ENCODE measurements around the gene LMAN2.

Gene LMAN2, protein sequence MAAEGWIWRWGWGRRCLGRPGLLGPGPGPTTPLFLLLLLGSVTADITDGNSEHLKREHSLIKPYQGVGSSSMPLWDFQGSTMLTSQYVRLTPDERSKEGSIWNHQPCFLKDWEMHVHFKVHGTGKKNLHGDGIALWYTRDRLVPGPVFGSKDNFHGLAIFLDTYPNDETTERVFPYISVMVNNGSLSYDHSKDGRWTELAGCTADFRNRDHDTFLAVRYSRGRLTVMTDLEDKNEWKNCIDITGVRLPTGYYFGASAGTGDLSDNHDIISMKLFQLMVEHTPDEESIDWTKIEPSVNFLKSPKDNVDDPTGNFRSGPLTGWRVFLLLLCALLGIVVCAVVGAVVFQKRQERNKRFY

DNA sequence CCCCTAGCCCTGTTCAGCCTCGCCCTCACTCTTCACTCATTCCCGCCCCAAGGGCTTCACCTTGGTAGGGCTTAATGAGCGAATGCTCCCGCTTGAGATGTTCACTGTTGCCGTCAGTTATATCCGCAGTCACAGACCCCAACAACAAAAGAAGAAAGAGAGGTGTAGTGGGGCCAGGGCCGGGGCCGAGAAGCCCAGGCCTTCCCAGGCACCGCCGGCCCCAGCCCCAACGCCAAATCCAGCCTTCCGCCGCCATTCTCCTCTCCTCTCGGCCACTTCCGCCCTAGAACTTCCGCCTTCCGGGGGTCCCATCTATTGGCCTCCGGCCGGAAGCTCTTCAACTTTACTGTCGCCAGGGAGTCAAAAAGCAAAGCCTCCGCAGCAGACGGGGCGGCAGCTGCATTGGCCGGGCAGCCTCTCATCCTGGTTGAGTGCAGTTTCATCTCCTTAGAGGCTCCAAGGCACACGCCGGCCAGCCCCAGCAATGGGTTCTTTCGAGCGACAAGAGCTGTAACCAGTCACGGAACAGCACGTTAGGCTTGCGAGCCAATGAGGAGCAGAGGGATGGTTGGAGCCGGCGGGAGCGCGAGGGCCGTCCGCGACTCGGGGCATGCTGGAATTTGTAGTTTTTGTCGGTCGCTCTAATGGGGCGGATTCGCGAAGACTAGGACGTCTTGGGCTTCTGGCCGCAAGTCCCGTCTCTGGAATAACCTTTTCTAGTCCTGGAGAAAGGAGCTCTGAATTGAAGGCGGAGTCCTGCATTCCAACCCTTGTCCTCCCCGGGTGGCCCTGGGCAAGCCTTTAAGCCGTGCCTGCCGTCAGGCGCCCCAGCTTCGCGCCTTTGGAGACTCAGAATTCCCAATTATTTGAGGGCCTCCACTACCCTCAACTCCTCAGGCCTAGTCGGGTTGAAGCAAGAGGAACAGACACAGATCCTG lies at the start of gene LMAN2:
LMAN2 (minus strand) TSS at position 277 of the 938 bp plus-strand sequence; CDS start at position 256, 21 bp downstream.
- peak; percentile 76 to 90 (median 83) for DNase-seq (ENCODE audit: low read depth in 3 of 3)

DNA sequence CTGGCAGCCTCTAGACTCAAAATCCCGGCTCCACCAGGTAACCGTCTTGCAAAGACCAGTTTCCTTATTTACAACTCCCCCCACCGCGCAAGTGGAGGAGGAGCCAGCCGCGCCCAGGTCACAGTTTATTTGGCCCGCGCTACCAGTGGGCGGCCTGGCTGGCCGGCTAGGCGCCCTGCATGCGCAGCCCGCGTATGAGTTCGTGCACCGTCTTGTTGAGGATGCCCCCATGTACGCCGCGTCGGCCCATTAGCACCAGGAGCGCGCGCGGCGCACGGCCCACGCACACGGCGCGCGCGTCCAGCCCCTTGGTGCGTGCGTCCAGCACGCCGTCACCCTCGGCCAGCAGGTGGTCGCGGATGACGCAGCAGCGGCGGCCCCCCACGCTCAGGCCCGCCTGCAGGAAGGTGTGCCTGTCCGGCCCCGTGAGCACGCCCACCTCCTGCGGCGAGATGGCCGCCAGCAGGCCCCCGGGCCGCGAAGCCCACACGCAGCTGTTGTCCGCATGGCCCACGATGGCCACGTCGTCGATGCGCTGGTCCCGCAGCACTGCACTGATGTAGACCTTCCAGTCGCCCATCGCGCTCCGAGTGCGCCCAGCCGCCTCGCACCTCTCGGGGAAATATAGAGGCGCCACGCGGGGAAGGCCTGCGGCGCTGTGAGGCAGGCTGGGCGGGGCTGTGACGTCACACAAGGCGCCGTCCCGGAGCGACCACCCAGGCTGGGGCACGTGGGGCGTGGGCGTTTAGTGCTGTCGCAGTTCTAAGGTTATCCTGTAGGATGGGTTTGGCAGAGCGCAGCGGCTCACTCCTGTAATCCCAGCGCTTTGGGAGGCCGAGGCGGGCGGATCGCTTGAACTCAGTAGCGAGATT lies 48.8 kb upstream of the LMAN2 start, which contains the start of gene PFN3:
PFN3 (minus strand) TSS at position 665 of the 872 bp plus-strand sequence; CDS start at position 580, 85 bp downstream.
- no peak for DNase-seq (ENCODE audit: low read depth in 3 of 3)

DNA sequence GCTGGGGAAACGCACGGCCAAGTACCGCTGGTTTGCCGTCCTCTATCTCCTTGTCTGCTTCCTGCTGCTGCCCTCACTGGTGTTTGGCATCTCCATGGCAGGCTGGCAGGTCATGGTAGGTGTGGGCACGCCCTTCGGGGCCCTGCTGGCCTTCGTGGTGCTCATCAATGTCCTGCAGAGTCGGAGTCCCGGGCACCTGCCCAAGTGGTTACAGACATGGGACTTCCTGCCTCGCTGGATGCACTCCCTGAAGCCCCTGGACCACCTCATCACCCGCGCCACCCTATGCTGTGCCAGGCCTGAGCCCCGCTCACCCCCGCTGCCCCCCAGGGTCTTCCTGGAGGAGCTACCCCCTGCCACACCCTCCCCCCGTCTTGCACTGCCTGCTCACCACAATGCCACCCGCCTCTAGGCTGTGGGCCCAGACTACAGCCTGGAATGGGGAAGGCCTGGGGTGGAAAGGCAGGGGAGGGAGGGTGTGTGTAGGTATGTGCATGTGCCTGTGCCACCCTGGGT lies 46.5 kb upstream of the LMAN2 start:
- no peak for DNase-seq (ENCODE audit: low read depth in 3 of 3)

DNA sequence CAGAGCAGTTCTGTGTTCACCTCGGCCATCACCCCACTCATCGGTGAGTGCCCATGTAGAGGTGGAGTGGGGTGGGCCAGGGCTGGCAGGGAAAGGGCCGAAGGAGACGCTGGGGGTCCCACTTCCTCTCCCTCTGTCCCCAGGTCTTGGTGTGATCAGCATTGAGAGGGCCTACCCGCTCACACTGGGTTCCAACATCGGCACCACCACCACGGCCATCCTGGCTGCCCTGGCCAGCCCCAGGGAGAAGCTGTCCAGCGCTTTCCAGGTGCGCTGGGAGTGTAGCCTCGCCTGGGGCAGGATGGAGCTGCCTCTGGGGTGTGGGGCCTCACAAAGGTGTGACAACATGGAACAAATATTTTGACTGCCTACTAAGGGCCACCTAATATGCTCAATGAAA lies 45.3 kb upstream of the LMAN2 start:
- no peak for DNase-seq (ENCODE audit: low read depth in 3 of 3)

DNA sequence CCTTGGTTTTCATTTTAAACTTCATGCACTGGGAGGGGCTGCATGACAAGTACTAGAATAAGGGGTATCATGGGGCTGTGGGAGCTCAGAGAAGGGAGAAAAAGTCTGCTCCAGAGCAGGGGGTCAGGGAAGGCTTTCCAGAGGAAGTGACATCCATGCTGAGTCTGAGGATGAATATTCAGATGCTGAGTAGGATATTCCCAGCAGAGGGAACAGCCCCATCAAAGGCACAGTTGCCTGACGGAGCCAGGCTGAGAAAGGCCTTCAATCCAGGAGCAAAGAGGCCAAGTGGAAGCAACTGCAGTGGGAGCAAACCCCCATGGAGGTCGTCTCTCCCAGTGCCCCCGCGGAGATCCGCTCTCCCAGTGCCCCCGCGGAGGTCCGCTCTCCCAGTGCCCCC lies 44.6 kb upstream of the LMAN2 start:
- no peak for DNase-seq (ENCODE audit: low read depth in 3 of 3)

DNA sequence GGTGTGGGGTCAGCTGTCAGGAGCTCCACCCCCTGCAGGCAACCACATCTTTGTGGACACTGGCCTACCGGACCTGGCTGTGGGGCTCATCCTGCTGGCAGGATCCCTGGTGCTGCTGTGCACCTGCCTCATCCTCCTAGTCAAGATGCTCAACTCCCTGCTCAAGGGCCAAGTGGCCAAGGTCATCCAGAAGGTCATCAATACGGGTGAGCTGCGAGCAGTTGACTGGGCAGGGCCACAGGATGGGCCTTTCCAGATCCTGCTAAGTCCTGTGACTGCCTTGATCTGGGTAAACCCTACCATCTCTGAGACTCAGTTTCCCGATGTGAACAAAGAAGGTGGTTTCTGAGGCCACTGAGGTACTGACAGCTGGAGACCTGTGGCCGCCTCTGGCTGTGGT lies 42.5 kb upstream of the LMAN2 start:
- DNase-seq (ENCODE audit: low read depth in 3 of 3), result no peak

DNA sequence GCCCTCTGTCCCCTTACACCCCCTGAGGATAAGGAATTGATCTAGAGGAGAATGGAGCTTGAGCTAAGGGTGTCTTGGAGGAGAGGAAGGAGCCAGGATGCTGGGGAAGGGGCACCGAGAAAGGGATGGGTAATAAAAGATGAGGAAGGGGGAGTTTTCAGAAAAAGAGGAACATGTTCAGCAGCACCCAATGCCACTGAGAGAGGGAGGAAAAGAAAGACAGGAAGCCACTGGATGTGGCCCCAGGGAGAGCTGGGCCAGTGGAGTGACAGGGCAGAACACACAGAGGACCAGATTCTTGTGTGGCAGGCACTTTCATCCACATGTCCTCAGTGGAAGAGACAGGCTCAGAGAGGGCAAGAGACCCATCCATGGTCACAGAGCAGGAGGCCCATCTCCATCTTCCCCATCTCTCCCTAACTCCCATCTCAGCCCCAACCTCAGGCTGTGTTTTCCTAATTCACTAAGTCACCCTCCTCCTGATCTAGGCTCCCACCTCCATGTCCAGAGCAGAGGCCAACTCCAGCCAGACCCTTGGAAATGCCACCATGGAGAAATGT lies 41.8 kb upstream of the LMAN2 start:
- no peak for DNase-seq (ENCODE audit: low read depth in 3 of 3)

DNA sequence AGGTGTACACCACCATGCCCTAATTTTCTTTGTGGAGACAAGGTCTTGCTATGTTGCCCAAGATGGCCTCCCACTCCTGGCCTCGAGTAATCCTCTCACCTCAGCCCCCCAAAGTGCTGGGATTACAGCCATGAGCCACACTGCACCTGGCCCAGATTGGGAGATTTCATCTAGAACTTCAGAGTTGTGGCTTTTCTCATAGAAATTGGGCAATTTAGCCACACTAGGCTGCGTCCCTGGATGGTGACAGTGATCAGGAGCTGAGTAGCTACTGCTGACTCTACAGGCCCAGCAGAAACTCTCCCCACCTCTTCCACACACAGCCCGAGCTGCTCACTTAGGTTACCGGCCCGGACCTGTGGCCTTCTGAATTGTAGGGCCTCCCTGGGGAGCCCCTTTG lies 41.3 kb upstream of the LMAN2 start:
- no peak for DNase-seq (ENCODE audit: low read depth in 3 of 3)

DNA sequence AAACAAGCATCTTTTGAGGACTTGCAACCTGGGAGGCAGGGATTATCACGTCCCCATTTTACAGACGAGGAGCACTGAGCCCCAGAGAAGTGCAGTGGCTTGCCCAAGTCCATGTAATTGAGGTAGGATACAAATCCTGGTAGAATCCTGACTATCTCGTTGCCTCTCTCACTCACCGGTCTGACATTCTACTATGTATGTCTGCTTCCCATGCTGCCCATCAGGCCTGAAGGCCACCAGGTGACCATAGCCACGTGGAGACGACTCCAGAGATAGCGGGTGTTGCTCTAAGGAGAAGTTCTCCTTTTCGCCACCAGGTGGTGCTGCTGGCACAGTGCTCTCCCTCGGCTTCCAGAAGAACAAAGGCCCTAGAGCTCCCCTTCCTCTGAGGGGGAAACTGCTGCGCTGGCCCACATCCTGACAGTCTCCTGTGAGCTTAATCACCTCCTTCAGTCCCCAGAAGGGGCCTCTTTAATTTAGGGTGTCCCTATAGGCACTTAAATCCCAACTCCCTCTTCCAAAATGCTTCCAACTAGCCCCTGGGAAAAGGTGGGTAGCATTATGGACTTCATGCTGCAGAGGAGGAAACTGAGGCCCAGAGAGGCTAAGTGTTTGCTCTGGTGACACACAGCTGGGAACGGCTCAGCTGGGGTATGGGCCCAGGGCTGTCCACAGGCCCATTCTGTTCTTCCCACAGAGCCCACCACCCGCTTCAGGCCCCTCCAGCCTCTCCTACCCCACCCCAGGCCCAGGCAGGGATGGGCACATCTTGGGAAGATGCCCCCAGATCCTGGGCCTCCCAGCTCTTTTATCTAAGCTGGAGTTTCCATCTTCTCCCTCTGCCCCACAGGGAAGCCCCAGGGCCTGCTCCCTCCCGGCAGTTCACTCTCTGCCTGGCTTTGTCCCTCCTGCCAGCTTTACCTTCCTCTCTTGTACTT lies 39.2 kb upstream of the LMAN2 start:
- peak; percentile 78 to 84 (median 78) for DNase-seq (ENCODE audit: low read depth in 3 of 3)

DNA sequence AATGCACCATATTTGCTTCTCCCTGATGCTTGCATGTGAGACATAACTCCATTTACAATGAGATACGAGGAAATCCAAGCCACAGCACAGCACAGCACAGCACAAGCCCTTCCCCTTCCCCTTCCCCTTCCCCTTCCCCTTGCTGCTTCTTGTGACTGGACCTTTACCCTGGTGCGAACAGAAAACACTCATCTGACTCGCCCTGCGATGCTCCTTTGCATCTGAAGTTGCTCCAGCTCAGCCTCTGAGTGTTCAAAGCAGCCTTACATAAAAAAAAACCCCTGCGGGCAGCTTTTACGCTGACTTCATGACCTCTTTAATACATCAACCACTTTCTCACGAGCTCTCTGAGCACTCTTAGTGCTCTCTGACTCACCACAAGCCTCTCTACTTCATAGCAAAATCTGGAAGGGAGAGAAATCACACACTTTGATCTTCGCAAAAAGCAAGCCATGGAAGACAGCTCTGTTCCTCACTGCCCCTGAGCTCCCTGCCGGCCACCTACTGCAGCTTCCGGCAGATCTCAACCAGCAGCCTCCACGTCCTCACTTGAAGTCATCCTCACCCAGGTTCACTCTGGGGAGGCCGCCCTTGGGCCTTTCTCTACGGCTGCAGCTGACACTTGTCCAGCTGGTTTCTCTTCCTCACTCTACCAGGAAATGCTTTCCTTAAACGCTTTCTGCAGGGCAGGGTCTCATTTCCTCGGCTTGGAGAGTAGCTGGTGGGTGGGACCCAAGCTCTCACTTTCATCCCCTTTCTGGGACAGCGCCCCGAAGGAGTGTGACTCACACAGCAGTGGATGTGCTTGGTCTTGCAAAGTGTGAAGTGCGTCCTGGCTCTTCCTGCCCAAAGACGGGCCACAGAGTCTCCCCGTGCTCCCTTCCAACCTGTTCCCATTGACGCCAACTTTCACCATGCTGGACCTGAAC lies 38.0 kb upstream of the LMAN2 start:
- peak in 2 of 3 experiments; percentile 44 to 50 for DNase-seq (ENCODE audit: low read depth in 3 of 3)

DNA sequence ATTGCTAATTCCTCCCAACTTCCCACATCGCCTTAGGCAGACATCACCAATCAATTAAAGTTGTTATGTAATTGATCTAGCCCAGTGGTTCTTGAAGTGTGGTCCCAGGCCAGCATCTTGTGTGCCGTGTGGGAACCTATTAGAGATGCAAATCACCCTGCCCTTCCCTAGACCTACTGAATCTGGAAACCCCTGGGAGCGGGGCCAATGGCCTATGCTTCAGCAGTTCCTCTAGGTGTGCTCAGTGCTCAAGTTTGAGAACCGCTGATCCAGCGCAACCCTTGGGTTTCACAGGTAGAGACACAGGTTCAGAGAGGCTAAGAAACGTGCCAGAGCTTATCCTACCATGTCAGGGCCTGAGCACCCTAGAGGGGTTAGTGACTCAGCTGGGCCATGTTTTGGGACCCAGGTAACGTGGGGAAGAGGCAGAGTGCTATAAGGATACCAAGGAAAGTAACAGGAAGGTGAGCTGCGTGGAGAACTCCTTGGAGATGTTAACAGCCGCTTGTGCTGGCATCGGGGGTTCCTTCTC lies 37.1 kb upstream of the LMAN2 start:
- no peak for DNase-seq (ENCODE audit: low read depth in 3 of 3)

DNA sequence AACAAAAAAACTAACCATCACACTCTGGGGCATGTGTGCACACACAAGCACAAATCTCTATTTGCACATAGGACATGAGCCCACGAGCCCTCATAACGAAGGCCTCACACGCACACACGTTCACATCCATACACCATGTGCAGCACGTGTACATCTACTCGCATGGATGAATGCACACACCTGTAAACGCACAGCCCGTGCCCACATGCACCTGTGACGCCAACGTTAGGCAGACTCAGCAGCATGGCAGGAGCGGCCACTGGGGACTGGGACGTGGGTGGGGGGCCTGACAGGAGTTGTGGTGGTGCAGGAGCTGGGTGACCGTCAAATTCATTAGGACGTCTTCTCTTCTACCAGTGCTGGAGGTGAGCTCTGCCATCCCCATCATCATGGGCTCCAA lies 35.9 kb upstream of the LMAN2 start:
- no peak for DNase-seq (ENCODE audit: low read depth in 3 of 3)

DNA sequence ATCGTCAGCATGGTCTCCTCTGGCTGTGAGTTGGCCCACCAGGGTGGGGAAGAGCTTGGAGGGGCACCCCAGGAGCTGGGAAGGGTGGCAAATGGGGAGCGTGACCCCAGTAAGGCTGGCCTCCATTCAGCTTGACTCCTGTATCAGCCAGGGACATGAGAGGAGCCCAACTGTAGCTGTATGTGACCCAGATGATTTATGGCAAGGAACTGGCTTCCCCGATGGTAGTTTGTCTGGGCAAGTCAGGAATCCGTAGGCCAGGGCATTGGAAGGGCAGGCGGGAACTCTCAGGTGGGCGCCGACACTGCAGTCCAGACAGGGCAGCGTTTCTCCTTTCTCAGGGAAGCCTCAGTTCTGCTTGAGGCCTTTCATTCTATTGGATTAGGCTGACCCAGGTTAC lies 35.1 kb upstream of the LMAN2 start:
- no peak for DNase-seq (ENCODE audit: low read depth in 3 of 3)

DNA sequence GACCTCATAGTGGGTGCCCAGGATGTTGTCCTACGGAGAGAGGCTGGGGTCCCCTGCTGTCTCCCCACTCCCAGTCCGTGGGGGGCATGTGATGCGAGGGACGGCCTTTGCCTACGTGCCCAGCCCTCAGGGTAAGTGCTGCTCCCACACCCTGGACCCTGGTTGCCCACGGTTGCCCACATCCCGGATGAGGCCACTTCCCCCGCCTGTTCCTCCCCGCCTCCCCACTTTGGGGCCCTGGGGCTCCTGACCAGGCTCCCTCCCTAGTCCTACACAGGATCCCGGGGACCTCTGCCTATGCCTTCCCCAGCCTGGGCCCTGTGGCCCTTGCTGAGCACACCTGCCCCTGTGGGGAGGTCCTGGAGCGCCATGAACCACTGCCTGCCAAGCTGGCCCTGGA lies 34.3 kb upstream of the LMAN2 start:
- DNase-seq (ENCODE audit: low read depth in 3 of 3), result no peak

DNA sequence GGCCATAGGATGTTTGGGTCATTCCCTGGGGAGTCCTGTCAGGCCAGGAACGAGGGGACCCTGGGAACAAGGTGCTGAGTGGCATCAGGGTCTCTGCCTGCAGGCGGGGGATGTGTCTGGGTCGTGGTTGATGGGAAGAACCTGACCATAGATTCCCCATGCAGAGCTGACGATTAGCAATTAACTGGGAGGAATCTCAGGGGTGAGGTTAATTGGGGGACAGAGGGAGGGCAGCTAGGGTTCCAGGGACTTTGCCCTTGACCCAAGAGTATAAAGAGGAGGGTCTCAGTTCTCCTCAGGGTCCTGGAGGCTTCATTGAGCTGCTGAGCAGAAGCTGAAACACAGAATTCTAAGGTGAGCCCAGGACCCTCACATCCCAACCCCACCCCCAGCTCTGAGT lies 32.7 kb upstream of the LMAN2 start, which contains the start of gene SLC34A1:
SLC34A1 (plus strand) TSS at position 301 of the 400 bp plus-strand sequence. CDS start 1,308 bp downstream, outside the sequence.
- no peak for DNase-seq (ENCODE audit: low read depth in 3 of 3)

DNA sequence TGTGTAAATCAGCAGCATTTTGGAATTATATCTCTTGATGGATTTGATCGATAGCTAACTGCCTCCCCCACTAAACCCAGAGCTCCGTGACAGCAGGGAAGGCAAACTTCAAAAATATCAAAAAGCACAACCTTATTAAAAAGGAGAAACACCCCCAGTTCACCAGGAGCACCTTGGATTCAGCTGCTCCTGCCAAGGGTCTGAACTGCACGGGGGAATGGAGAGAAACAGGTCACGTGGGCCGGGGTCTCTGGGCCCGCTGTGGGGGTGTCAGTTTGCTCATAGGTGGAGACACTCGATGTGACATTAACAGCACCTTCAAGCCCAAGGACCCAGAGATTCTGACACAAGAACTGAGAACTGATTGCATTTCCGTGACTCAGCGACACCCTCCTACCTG lies 31.7 kb upstream of the LMAN2 start:
- no peak for DNase-seq (ENCODE audit: low read depth in 3 of 3)

DNA sequence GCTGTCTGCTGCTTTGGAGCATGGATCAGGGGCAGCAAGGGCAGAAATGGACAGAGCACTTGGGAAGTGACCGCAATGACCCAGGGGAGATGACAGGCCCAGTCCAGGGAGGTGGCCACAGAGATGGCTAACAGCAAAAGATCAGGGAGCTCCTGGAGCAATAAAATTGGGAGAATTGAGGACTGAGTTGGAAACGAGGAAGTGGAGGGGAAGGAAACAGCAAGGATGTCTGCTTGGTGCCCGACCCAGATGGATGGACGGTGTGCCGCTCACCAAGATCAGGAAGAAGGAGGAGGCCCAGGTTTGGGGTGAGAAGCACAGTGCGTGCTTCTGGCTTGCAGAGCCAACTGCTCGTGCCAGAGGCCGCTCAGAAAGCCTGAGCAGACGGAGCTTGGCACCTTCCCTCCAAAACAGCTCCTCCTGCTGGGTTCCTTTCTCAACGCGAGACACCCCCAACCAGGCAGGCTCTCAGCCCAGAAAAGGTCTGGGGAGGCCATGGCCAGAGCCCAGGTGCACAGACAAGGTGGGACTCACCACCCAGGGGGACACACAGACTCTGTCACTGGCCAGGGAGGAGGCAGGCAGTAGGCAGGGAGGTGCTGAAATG lies 31.1 kb upstream of the LMAN2 start:
- no peak for DNase-seq (ENCODE audit: low read depth in 3 of 3)

DNA sequence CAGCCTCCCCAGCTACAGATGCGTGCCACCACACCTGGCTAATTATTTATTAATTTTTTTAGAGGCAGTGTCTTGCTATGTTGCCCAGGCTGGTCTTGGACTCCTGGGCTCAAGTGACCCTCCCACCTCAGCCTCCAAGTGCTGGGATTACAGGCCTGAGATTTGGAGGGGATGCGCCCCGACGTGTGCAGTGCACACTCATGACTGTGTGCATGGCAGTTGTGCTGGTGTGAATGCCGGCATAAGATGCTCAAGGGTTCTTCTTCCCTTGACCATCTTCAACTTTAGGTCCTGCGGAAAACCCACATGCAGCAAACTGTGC lies 29.3 kb upstream of the LMAN2 start:
- DNase-seq (ENCODE audit: low read depth in 3 of 3), result no peak

Data from stimulated activated CD4-positive, alpha-beta T cell treated with anti-CD3 and anti-CD28 coated beads, TNF-alpha, amount 100 ng/mL, for 24 hours (primary cell).